ENCODE data around the gene SLC7A8.

Gene SLC7A8

GRCh38 chr14:23154964-23155587 is 28.4 kb downstream of the SLC7A8 start:
- DNase-seq: no peak

GRCh38 chr14:23153851-23154796 is 29.3 kb downstream of the SLC7A8 start:
- DNase-seq: no peak

- no peak for DNase-seq
Observed at GRCh38 chr14:23151342-23151741, 32.1 kb downstream of the SLC7A8 start.

DNA sequence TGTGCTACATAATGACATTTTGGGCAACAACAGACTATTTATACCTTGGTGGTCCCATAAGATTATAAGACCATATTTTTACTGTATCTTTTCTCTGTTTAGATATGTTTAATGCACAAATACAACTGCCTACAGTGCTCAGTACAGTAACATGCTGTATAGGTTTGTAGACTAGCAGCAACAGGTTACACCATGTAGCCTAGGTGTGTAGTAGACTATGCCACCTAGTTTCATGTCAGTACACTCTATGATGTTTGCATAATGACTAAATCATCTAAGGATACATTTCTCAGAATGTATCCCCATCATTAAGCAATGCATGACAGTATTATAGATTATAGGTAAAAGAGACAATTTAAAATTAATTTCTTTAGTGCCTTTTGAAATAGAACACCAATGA is 33.7 kb downstream of the SLC7A8 start:
- DNase-seq: no peak

- no peak for DNase-seq
Observed at GRCh38 chr14:23148591-23149249, 34.7 kb downstream of the SLC7A8 start.

- DNase-seq: no peak
Observed at GRCh38 chr14:23147676-23148075, 35.8 kb downstream of the SLC7A8 start.

DNA sequence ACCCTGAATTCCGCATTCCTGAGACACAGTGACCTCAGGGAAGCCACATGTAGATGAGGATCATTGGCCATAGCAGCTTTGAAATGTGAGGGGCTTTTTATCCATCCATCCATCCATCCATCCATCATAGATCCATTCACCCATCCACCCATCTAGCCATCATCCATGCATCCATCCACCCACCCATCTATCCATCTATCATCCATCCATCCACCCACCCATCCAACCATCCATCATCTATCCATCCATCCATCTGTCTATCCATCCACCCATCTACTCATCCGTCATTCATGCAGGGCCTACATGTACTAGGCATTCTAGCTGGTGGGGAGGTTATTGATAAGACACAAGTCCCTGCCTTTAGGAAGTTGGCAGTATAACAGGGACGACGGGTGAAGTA is 36.5 kb downstream of the SLC7A8 start:
- DNase-seq: no peak

DNA sequence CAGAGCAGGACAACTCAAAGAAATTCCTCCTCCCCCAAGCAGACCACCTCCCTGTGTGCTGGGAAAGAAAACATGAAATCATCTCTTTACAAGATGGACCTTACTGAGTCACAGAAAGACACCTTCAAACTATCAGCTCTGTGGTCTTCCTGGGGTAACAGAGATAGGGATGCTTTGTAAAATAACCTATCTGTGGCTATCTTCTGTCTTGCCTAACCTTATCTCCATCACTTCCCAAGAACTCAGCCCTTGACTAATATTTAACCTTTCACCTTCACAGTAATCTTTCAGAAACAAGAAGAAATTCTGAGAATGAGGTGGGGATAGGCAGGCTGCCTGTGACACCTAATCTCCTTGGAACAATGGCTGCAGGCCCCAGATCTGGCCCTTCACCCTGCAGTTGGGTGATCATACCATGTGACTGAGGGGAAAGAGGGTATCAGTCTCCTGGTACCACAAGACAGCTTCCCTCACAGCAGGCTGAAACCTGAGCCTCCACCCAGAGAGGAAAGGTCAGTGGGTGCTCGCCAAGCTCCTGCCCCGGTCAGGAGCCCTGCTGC is 37.0 kb downstream of the SLC7A8 start:
- DNase-seq: no peak

GRCh38 chr14:23145794-23146350 is 37.6 kb downstream of the SLC7A8 start:
- no peak for DNase-seq

GRCh38 chr14:23143911-23144310 is 39.5 kb downstream of the SLC7A8 start:
- no peak for DNase-seq

DNA sequence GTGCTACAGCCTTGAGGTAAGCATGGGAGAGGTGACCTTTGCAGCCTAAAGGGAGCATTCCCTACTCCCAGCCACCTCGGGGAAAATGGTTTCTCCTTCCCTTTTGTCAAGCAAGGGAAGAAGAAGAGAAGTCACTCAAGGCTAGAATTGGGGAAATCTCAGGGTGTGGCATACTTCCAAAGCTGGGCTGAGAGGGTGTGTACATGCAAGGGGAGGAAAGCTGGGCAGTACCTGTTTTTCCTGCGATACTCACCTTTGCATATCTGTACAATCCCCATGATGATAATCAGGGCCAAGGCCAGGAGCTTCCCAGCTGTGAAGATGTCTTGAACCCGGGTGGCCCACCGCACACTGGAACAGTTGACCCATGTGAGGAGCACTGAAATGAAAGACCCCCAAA is 40.6 kb downstream of the SLC7A8 start:
- no peak for DNase-seq

DNA sequence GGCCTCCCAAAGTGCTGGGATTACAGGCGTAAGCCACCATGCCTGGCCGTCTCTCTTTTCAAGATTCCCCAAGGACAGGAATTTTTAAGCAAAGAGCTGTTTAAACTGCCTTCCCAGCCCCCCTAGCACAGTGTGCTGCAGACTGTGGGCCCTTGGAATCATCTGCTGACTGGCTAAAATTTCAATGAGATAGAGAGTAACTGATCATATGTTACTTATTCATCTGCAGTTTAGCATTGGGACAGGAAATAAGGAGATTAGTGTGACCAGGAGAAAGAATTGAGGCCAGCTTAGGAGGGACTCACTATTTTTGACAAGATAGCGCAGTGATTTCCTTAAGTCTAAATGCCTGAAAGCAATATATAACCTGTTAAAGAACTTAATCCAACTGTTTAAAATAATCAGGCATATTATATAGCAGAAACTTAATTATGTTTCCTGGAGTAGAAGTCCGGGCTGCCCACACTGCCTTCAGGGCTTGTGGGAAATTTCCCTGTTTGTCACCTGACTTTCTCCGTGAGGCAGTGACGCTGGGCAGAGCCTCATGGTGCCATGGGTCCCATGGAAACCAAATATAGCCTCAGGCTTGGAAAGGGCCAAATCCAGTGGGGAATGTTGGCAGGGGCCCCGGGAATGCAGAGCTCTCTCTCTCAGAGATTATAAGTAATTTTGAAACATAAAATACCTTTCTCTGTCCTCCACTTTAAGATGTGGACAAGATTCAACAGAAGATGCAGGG is 41.6 kb downstream of the SLC7A8 start:
- DNase-seq: no peak

DNA sequence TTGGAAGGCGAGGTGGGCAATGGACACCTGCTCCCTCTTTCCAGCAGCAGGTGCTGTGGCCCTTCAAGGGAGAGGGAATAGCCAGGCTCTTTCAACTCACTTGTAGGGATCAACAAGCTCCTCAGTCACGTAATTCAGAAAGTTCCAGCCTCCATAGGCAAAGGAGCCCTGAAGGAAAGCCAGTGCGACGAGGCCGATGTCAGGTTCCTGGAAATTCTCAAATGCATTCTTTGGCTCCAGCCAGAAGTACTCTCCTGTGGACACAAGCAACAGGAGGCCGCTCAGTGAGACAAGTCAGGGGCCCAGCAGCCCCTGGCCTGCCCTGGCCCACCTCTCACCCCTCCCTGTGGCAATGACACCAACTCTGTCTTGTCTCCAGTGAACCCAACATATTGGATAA is 43.1 kb downstream of the SLC7A8 start:
- DNase-seq: no peak

DNA sequence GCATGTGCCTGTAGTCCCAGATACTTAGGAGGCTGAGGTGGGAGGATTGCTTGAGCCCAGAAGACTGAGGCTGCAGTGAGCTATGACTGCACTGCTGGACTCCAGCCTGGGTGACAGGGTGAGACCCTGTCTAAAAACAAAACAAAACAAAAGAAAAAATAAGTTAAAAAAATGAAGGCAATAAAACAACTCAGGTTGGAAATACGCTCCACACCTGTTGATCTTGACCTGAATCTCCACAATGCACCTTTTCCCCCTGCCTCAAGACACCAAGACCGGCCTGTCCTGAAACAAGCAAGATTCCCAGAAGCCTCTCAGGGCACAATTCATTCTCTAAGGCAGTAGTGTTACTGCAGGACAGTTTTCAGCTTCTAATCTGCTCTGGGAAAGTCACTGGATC is 43.6 kb downstream of the SLC7A8 start:
- no peak for DNase-seq

GRCh38 chr14:23137813-23138535 is 45.5 kb downstream of the SLC7A8 start:
- DNase-seq: no peak

GRCh38 chr14:23137192-23137812 is 46.2 kb downstream of the SLC7A8 start:
- DNase-seq: no peak

- DNase-seq: no peak
Observed at GRCh38 chr14:23136566-23137133, 46.8 kb downstream of the SLC7A8 start.

DNA sequence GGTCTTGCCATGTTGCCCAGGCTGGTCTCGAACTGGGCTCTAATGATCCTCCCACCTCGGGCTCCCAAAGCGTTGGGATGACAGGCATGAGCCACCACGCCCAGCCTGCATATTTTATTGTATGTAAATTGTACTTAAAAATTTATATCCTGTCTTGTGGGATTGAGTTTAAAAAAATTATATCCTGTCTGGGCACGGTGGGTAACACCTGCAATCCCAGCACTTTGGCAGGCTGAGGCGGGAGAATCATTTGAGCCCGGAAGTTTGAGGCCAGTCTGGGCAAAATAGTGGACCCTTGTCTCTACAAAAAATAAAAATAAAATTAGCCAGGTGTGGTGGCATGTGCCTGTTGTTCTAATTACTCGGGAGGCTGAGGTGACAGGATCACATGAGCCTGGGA is 50.5 kb downstream of the SLC7A8 start:
- no peak for DNase-seq

DNA sequence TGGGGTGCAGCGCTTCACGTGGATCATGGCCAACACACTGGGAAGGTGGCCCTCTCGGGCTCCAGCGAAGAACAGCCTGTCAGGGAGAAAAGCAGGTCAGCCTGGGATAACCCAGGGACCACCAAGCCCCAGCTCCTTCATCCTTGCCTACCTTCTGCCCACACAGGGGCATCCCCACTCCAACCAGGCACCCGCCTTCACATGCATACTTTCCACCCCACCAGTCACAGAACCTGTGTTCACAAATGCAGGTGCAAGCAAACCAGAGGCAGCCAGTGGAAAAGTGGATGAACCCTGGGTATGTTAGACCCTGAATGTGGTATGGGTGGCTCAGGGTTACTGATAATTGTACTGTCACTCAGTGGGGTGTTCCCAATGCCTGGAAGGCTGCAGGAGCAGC is 52.0 kb downstream of the SLC7A8 start:
- DNase-seq: no peak

- no peak for DNase-seq
Observed at GRCh38 chr14:23130871-23131270, 52.6 kb downstream of the SLC7A8 start.

DNA sequence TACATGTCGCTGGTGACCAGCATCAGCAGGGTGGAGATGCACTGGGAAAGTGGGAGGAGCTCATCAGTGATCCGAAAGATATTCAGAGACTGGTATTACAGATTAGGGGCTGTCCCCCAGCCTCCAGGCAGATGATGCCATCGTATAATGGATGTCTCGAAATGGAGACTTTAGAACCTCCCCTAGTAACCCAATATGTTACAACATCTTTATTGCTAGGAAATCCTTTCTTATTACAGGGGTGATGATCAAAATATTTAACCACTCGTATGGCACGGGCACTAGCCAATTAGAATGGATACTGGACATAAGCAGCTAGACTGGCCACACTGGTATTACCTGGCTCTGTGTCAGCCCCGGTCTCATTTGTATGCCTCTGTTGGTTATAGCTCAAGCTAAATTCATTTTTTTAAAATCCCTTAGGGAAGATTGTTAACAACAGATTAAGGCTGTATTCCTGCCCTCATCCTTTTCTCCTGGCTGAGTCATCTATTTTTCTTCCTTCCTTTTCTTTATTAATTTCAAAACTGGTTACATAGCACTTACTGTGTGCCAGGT is 53.6 kb downstream of the SLC7A8 start:
- DNase-seq: no peak

All from CD4-positive, alpha-beta T cell treated with Interferon gamma for 1 hour (primary cell).